Left renal cortex interstitium (tissue), 4 donors: Measurements from ENCODE around the gene SORCS2. TPM values are rescaled to one million over a fixed set of nuclear protein-coding genes. Genes with fewer than 3 reads are reported as not detected.

Experiments used
- DNase-seq, 4 donors: peaks; one replicate each; pipeline ENCODE4 v3.0.0-alpha.2; 2013; ENCODE audit warnings: low read depth in 4 of 4, low spot score in 2 of 4, missing footprints in 1 of 4
- polyA plus RNA-seq, 4 donors: library from polyadenylated mRNA; unstranded; fragments of 120-200 nt; gene quantifications; one replicate each; pipeline ENCODE4 v1.2.1, GENCODE V29; 2013; ENCODE audit not compliant: insufficient read length in 4 of 4

Gene SORCS2
- polyA plus RNA-seq, 4 donors: 3.7 to 11.5 (median 8.4) TPM

GRCh38 chr4:7183780-7184460 is 8.4 kb upstream of the SORCS2 start:
- DNase-seq: no peak

GRCh38 chr4:7185487-7186030 is 6.8 kb upstream of the SORCS2 start:
- no peak for DNase-seq

- DNase-seq: no peak
Measured at GRCh38 chr4:7186031-7186430, 6.3 kb upstream of the SORCS2 start.

GRCh38 chr4:7186516-7187167 is 5.7 kb upstream of the SORCS2 start:
- no peak for DNase-seq

- DNase-seq: no peak
Measured at GRCh38 chr4:7187168-7187535, 5.2 kb upstream of the SORCS2 start.

GRCh38 chr4:7187691-7188090 is 4.6 kb upstream of the SORCS2 start:
- DNase-seq: no peak

- DNase-seq: no peak
Measured at GRCh38 chr4:7189066-7189465, 3.3 kb upstream of the SORCS2 start.

GRCh38 chr4:7189475-7190277 is 2.7 kb upstream of the SORCS2 start:
- DNase-seq: no peak

GRCh38 chr4:7190278-7190594 is 2.1 kb upstream of the SORCS2 start:
- DNase-seq: no peak

GRCh38 chr4:7190691-7191545 is 1.4 kb upstream of the SORCS2 start:
- DNase-seq: no peak

- no peak for DNase-seq
Measured at GRCh38 chr4:7191546-7192251, 639 bp upstream of the SORCS2 start.

- DNase-seq: no peak
Measured at GRCh38 chr4:7193030-7193958, 956 bp downstream of the SORCS2 start.

GRCh38 chr4:7194251-7195140 is 2.2 kb downstream of the SORCS2 start:
- no peak for DNase-seq

GRCh38 chr4:7195141-7195515 is 2.8 kb downstream of the SORCS2 start:
- DNase-seq: no peak

- no peak for DNase-seq
Measured at GRCh38 chr4:7195546-7196287, 3.4 kb downstream of the SORCS2 start.

GRCh38 chr4:7196288-7196651 is 3.9 kb downstream of the SORCS2 start:
- no peak for DNase-seq

GRCh38 chr4:7196736-7197135 is 4.4 kb downstream of the SORCS2 start:
- no peak for DNase-seq
